Fibroblast of skin of right quadriceps (primary cell): ENCODE data around the gene VPS13A.
"Not testable (repeated sequence)": the region's sequence is repeated elsewhere in the genome, so short reads cannot be mapped to it uniquely, and the experiment has no call there.

Experiments
- DNase-seq: peaks from one replicate; pipeline ENCODE4 v3.0.0-alpha.2; 2013

Gene VPS13A

GRCh38 chr9:77188242-77188641 is 10.9 kb downstream of the VPS13A start:
- no peak for DNase-seq

GRCh38 chr9:77194423-77194822 is 17.1 kb downstream of the VPS13A start:
- DNase-seq, result peak; percentile 14

- DNase-seq, result peak; percentile 28
Observed at GRCh38 chr9:77210116-77210515, 32.8 kb downstream of the VPS13A start.

GRCh38 chr9:77211561-77211960 is 34.2 kb downstream of the VPS13A start:
- DNase-seq, result no peak

- DNase-seq, result no peak
Observed at GRCh38 chr9:77212801-77213200, 35.5 kb downstream of the VPS13A start.

- DNase-seq, result peak; percentile 13
Observed at GRCh38 chr9:77215874-77216273, 38.5 kb downstream of the VPS13A start.

- DNase-seq, result peak; percentile 86
Observed at GRCh38 chr9:77218612-77219011, 41.3 kb downstream of the VPS13A start.

- peak; percentile 38 for DNase-seq
Observed at GRCh38 chr9:77221431-77221830, 44.1 kb downstream of the VPS13A start.

GRCh38 chr9:77224746-77225312 is 47.5 kb downstream of the VPS13A start:
- peak; percentile 76 for DNase-seq

GRCh38 chr9:77236693-77237092 is 59.4 kb downstream of the VPS13A start:
- no peak for DNase-seq

GRCh38 chr9:77237896-77238295 is 60.6 kb downstream of the VPS13A start:
- DNase-seq, result no peak

GRCh38 chr9:77251050-77251449 is 73.7 kb downstream of the VPS13A start:
- peak; percentile 31 for DNase-seq

- DNase-seq, result no peak
Observed at GRCh38 chr9:77257275-77257674, 79.9 kb downstream of the VPS13A start.

GRCh38 chr9:77261605-77262004 is 84.3 kb downstream of the VPS13A start:
- DNase-seq, result no peak

- not testable (repeated sequence) for DNase-seq
Observed at GRCh38 chr9:77267762-77268161, 90.4 kb downstream of the VPS13A start.

- no peak for DNase-seq
Observed at GRCh38 chr9:77271023-77271690, 93.8 kb downstream of the VPS13A start.

- no peak for DNase-seq
Observed at GRCh38 chr9:77276799-77277198, 99.5 kb downstream of the VPS13A start.

- DNase-seq, result no peak
Observed at GRCh38 chr9:77277719-77278118, 100.4 kb downstream of the VPS13A start.

GRCh38 chr9:77283991-77284390 is 106.7 kb downstream of the VPS13A start:
- DNase-seq, result no peak

GRCh38 chr9:77284616-77285015 is 107.3 kb downstream of the VPS13A start:
- DNase-seq, result no peak

- peak; percentile 22 for DNase-seq
Observed at GRCh38 chr9:77290373-77290772, 113.0 kb downstream of the VPS13A start.

- peak; percentile 42 for DNase-seq
Observed at GRCh38 chr9:77291714-77292113, 114.4 kb downstream of the VPS13A start.

- DNase-seq, result no peak
Observed at GRCh38 chr9:77293949-77294348, 116.6 kb downstream of the VPS13A start.

- DNase-seq, result no peak
Observed at GRCh38 chr9:77304543-77304942, 127.2 kb downstream of the VPS13A start.
